Measurements from ENCODE around the gene NOP14.

- TF ChIP-seq CTCF (IDR thresholded peaks at IDR 0.05) (no peak), POLR2AphosphoS2 (conservative IDR thresholded peaks at IDR 0.05; ENCODE audit: low read length) (no peak), ZFP36 (IDR thresholded peaks at IDR 0.05; ENCODE audit: borderline replicate concordance, partially characterized antibody) (no peak), SREBF2 (IDR thresholded peaks at IDR 0.05) (no peak), EP300 (IDR thresholded peaks at IDR 0.05) (no peak), RAD21 (conservative IDR thresholded peaks at IDR 0.05 in 1 of 2, IDR thresholded peaks at IDR 0.05 in 1 of 2) (no peak), SMC3 (IDR thresholded peaks at IDR 0.05) (no peak), POLR2A (IDR thresholded peaks at IDR 0.05; ENCODE audit: low read length) (no peak), JUN (IDR thresholded peaks at IDR 0.05) (no peak)
- TF ChIP-seq, protein P1, sequence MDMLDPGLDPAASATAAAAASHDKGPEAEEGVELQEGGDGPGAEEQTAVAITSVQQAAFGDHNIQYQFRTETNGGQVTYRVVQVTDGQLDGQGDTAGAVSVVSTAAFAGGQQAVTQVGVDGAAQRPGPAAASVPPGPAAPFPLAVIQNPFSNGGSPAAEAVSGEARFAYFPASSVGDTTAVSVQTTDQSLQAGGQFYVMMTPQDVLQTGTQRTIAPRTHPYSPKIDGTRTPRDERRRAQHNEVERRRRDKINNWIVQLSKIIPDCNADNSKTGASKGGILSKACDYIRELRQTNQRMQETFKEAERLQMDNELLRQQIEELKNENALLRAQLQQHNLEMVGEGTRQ (IDR thresholded peaks at IDR 0.05): no peak
Measured at GRCh38 chr4:2949782-2950125, 13.5 kb downstream of the NOP14 start.

Data from A549 (cell line).